Rectal smooth muscle tissue (tissue), 1 donor: ENCODE measurements around the gene HOXB7.
A peak's percentile ranks its signal among the peaks of the same experiment; 100 is the strongest.

Experiments
- H3K27ac ChIP-seq: one replicate; pipeline ENCODE4 v1.7.0; 2013; ENCODE audit warnings: low read depth, low read length, inconsistent platforms
- H3K27me3 ChIP-seq: one replicate; pipeline ENCODE4 v1.7.0; 2013; ENCODE audit warnings: low read length; ENCODE audit not compliant: control insufficient read depth, insufficient read depth
- H3K36me3 ChIP-seq: one replicate; pipeline ENCODE4 v1.7.0; 2013; ENCODE audit warnings: low read length; ENCODE audit not compliant: control insufficient read depth, insufficient read depth
- H3K4me1 ChIP-seq: one replicate; pipeline ENCODE4 v1.7.0; 2013; ENCODE audit warnings: low read length; ENCODE audit not compliant: control insufficient read depth, insufficient read depth
- H3K4me3 ChIP-seq: one replicate; pipeline ENCODE4 v1.7.0; 2013; ENCODE audit warnings: low read length
- H3K9ac ChIP-seq: one replicate; pipeline ENCODE4 v1.7.0; 2013; ENCODE audit warnings: low read length

HOXB7 gene

GRCh38 chr17:48571826-48572417, 38.9 kb downstream of the HOXB7 start:
- H3K27ac ChIP-seq = peak overlapping the region; percentile 94
- H3K4me3 ChIP-seq = peak overlapping the region; percentile 49
- H3K36me3 ChIP-seq = no peaks in the 10 kb centered on the region
- H3K27me3 ChIP-seq = no peaks in the 10 kb centered on the region
- H3K9ac ChIP-seq = no peak overlapping the region
- H3K4me1 ChIP-seq = peaks cover 67% of the 10 kb centered on the region

DNA sequence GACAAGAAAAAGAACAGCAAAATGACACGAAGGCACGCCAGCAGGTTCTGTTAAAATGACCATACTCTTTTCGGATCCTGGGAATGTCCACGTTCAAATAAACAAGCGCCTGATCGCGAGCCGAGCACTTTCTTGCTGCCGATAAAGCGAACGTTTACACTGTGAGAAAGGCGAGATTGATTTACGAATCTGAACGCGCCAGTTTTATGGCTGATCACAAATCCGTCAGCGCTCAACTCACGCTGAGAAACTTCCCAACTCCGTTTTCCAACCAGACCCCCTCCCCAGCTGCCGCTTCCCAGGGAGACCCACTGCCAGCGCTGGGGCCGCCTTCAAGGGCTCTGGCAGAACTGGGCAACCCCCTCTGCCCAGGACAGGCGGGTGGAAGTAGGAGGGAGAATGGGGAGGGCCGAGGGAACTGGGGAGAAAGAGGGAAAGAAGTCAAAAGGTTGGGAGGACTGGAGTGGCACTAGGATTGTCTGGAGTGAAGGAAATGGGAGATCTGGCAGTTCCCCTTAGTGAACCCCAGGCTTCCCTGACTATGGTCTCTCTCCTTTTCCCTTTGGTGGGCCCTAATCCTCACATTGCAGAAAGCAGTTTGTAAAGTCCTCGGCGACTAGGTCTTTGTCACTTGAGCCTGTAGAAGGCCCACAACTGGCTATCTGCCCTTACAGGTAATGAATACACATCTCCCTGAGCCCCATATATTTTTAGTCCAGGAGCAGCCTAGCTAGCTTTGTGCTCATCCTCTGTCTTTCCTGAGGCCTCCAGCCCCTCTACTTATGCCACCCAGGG, 39.6 kb downstream of the HOXB7 start:
- Histone ChIP-seq H3K27ac (peak overlapping the region; percentile 94), H3K4me3 (peak overlapping the region; percentile 49), H3K9ac (peak overlapping the region; percentile 2), H3K27me3 (no peaks in the 10 kb centered on the region), H3K36me3 (no peaks in the 10 kb centered on the region), H3K4me1 (peaks cover 73% of the 10 kb centered on the region)

GRCh38 chr17:48570325-48571023, 40.3 kb downstream of the HOXB7 start:
- Histone ChIP-seq H3K4me1 (peaks cover 80% of the 10 kb centered on the region), H3K27me3 (no peaks in the 10 kb centered on the region), H3K9ac (no peak overlapping the region), H3K36me3 (no peaks in the 10 kb centered on the region), H3K27ac (peak overlapping the region; percentile 94), H3K4me3 (peak overlapping the region; percentile 49)

DNA sequence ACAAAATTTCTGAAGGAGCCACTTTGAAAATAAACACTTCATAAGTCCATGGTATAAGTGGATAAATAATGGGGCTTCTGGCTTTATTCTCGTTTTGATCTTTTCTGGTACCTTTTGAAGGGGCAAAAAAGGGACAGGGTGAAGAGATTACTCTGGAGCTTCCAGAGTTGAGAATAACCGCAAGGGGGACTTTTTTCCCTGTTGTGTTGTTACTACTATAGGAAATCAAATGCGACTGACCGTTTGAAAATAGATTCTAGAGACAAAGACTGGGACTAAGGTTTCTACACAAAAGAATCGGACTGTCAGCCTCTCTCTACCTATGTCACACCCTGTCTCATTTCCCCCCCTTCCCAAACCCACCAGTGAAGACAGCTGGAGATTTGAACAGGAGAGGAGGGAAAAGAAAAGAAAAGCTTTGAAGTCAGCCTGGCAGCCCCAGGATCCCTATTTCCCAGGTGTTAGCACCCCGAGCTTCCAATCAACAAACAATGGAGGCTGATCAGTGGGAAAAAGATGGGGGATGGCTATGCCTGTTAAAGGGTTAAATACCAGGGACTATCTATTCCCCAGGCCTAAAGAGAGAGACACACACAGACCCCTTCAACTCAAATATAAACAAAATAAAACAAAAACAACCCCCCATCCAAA, 41.0 kb downstream of the HOXB7 start:
- Histone ChIP-seq H3K27ac (peak overlapping the region; percentile 94), H3K27me3 (no peaks in the 10 kb centered on the region), H3K36me3 (no peaks in the 10 kb centered on the region), H3K4me1 (peaks cover 80% of the 10 kb centered on the region), H3K9ac (no peak overlapping the region), H3K4me3 (peak overlapping the region; percentile 49)

DNA sequence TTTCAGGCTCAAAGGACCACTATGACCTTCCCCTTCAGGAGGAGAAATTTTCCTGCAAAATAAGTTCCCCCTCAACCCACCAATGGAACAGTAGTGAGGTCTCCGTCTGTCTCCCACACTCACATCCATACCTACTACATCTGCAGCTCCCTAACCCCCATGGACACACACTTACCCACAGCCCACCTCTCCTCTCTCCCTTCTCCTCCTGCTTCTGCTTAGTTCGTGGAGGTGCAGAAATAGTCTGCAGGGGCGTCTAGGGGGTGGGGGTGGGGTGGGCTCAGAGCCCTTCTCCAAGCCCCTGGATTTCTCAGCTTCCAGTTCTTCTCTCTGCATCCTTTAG, 41.6 kb downstream of the HOXB7 start:
- Histone ChIP-seq H3K9ac (no peak overlapping the region), H3K36me3 (no peaks in the 10 kb centered on the region), H3K27ac (peak overlapping the region; percentile 94), H3K4me1 (peaks cover 76% of the 10 kb centered on the region), H3K4me3 (peak overlapping the region; percentile 50), H3K27me3 (no peaks in the 10 kb centered on the region)

- H3K36me3 ChIP-seq = no peaks in the 10 kb centered on the region
- H3K4me1 ChIP-seq = peaks cover 72% of the 10 kb centered on the region
- H3K4me3 ChIP-seq = peak overlapping the region; percentile 50
- no peak overlapping the region for H3K9ac ChIP-seq
- peak overlapping the region; percentile 70 for H3K27ac ChIP-seq
- no peaks in the 10 kb centered on the region for H3K27me3 ChIP-seq
These were observed 42.1 kb downstream of the HOXB7 start for GRCh38 chr17:48568499-48569239.

- peaks cover 73% of the 10 kb centered on the region for H3K4me1 ChIP-seq
- H3K27me3 ChIP-seq = no peaks in the 10 kb centered on the region
- H3K9ac ChIP-seq = no peak overlapping the region
- H3K4me3 ChIP-seq = peak overlapping the region; percentile 50
- peak overlapping the region; percentile 70 for H3K27ac ChIP-seq
- no peaks in the 10 kb centered on the region for H3K36me3 ChIP-seq
These were observed 43.0 kb downstream of the HOXB7 start for GRCh38 chr17:48567646-48568354.

- Histone ChIP-seq H3K4me3 (peak overlapping the region; percentile 25), H3K27ac (peak overlapping the region; percentile 70), H3K27me3 (no peaks in the 10 kb centered on the region), H3K9ac (no peak overlapping the region), H3K4me1 (peaks cover 73% of the 10 kb centered on the region), H3K36me3 (no peaks in the 10 kb centered on the region)
These were observed 43.6 kb downstream of the HOXB7 start for GRCh38 chr17:48567209-48567608.

- H3K9ac ChIP-seq = no peak overlapping the region
- H3K27me3 ChIP-seq = no peaks in the 10 kb centered on the region
- peak overlapping the region; percentile 70 for H3K27ac ChIP-seq
- H3K4me1 ChIP-seq = peaks cover 71% of the 10 kb centered on the region
- H3K4me3 ChIP-seq = no peak overlapping the region
- no peaks in the 10 kb centered on the region for H3K36me3 ChIP-seq
These were observed 44.1 kb downstream of the HOXB7 start for GRCh38 chr17:48566717-48567116.

- no peak overlapping the region for H3K9ac ChIP-seq
- H3K36me3 ChIP-seq = no peaks in the 10 kb centered on the region
- peak overlapping the region; percentile 44 for H3K27ac ChIP-seq
- H3K27me3 ChIP-seq = no peaks in the 10 kb centered on the region
- H3K4me3 ChIP-seq = no peak overlapping the region
- H3K4me1 ChIP-seq = peaks cover 73% of the 10 kb centered on the region
These were observed 44.7 kb downstream of the HOXB7 start for GRCh38 chr17:48565925-48566710.

DNA sequence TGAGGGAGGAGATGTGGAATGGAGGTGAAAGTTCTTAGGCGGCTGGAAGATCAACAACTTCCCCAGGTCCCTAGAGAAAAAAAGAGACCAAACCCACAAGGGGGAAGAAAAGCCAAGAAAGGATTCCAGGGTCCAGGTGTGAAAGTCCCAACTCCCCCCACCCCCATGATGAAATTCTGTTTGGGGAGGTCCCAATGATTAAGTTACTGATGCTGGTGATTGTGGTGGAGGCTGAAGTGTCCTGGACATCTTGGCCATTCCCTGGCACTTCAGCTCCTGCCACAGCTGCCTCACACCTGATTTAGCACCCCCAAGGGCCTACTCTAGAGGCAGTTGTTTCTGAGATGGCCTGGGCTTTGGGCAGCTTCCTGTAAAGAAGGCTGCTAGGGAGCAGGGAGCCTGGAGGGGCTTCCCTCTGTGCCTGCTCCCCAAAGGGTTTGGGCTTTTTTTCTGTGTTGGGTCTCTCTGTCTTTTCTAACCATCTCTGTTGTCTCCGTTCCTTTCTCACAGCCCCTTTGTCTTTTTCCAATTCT, 45.7 kb downstream of the HOXB7 start:
- Histone ChIP-seq H3K27ac (peak overlapping the region; percentile 86), H3K36me3 (no peaks in the 10 kb centered on the region), H3K27me3 (no peaks in the 10 kb centered on the region), H3K4me3 (peak overlapping the region; percentile 54), H3K4me1 (peaks cover 72% of the 10 kb centered on the region), H3K9ac (no peak overlapping the region)
